Activated B cell treated with CpG ODN at 0.5 μM for 24 hours (primary cell): ENCODE data around the gene CC2D2A. TPM values are rescaled to one million over a fixed set of nuclear protein-coding genes. Genes with fewer than 3 reads are reported as not detected.

ENCODE experiments used
- ATAC-seq: fragments of 200-7000 bp; cut with Tn5 transposase; one replicate; pipeline ENCODE4 v1.10.0; 2021; ENCODE audit warnings: low read depth, mild to moderate bottlenecking, moderate library complexity
- CTCF ChIA-PET: fragments of 350-600 bp; sonication (Branson Sonifier 250); formaldehyde crosslinking; loops from one replicate; lab custom pipeline; 2021; ENCODE audit warnings: antibody characterized with exemption; lab: Charles Lee
- POLR2A ChIA-PET: fragments of 350-600 bp; sonication (Branson Sonifier 250); formaldehyde crosslinking; loops from one replicate; lab custom pipeline; 2021; ENCODE audit warnings: antibody characterized with exemption; lab: Charles Lee
- DNase-seq: peaks from one replicate; pipeline ENCODE4 v3.0.0; 2022
- H3K27ac Mint-ChIP-seq: one replicate; pipeline ENCODE4 v1.8.0; 2020; ENCODE audit warnings: mixed read lengths
- H3K27me3 Mint-ChIP-seq: one replicate; pipeline ENCODE4 v1.8.0; 2021; ENCODE audit warnings: mixed read lengths
- H3K36me3 Mint-ChIP-seq: one replicate; pipeline ENCODE4 v1.8.0; 2021; ENCODE audit warnings: low read depth, mixed read lengths
- H3K4me1 Mint-ChIP-seq: one replicate; pipeline ENCODE4 v1.8.0; 2021; ENCODE audit warnings: mixed read lengths
- H3K4me3 Mint-ChIP-seq: one replicate; pipeline ENCODE4 v1.8.0; 2020; ENCODE audit warnings: mild to moderate bottlenecking, mixed read lengths
- H3K9me3 Mint-ChIP-seq: one replicate; pipeline ENCODE4 v1.8.0; 2020; ENCODE audit warnings: mixed read lengths
- intact Hi-C: fragments of 100-400 bp; cut with micrococcal nuclease; formaldehyde crosslinking; loops from one replicate; pipeline ENCODE4 v1.15.1; 2024
- total RNA-seq: library from RNA; stranded (reverse); gene quantifications from 2 replicates; pipeline ENCODE4 v1.2.3, GENCODE V29; 2022
- TF ChIP-seq, protein P1 (sequence below): fragments of 200-600 bp; IDR thresholded peaks from one replicate; pipeline ENCODE4 v1.8.0; 2022; ENCODE audit warnings: antibody characterized with exemption, mild to moderate bottlenecking

CC2D2A gene
- total RNA-seq, 1 donor from 2014 or later: not detected

DNA sequence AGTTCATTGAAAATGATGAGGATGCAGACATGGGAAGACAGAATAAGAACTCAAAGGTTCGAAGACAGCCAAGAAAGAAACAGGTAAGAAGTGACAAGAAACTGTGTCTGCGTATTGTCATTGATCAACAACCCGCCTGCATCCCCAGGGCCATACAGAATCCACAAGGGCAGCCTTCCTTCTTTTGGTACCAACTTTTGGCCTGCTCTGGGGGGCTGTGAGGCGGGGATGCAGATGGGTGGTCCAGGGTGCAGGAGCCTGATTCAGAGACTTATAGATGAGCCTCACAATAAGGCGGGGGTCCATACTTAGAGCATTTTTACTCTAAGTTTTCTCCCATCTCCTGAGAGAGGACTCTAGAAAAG, 9.0 kb downstream of the CC2D2A start:
- DNase-seq: no peak
- intact Hi-C loops: loop anchor here (1.0 kb wide), 1 partner anchor 172 kb away; no protein-coding TSS in a partner anchor
- no peaks in the 10 kb centered on the region for H3K9me3 Mint-ChIP-seq
- no peaks in the 10 kb centered on the region for H3K4me1 Mint-ChIP-seq
- no peak for ATAC-seq
- no peak overlapping the region for H3K4me3 Mint-ChIP-seq
- TF ChIP-seq, protein P1, sequence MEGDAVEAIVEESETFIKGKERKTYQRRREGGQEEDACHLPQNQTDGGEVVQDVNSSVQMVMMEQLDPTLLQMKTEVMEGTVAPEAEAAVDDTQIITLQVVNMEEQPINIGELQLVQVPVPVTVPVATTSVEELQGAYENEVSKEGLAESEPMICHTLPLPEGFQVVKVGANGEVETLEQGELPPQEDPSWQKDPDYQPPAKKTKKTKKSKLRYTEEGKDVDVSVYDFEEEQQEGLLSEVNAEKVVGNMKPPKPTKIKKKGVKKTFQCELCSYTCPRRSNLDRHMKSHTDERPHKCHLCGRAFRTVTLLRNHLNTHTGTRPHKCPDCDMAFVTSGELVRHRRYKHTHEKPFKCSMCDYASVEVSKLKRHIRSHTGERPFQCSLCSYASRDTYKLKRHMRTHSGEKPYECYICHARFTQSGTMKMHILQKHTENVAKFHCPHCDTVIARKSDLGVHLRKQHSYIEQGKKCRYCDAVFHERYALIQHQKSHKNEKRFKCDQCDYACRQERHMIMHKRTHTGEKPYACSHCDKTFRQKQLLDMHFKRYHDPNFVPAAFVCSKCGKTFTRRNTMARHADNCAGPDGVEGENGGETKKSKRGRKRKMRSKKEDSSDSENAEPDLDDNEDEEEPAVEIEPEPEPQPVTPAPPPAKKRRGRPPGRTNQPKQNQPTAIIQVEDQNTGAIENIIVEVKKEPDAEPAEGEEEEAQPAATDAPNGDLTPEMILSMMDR: no peak
- H3K27ac Mint-ChIP-seq: no peak overlapping the region
- CTCF ChIA-PET: interaction anchor here (0.8 kb wide), 1 partner anchor 477 kb away, joined by 3 read pairs; no protein-coding TSS in a partner anchor
- POLR2A ChIA-PET: no interaction called here
- H3K27me3 Mint-ChIP-seq: no peaks in the 10 kb centered on the region
- H3K36me3 Mint-ChIP-seq: no peaks in the 10 kb centered on the region

- CTCF ChIA-PET: interaction anchor here (0.8 kb wide), 1 partner anchor 476 kb away, joined by 3 read pairs; no protein-coding TSS in a partner anchor
- Mint-ChIP-seq H3K27me3 (no peaks in the 10 kb centered on the region), H3K36me3 (no peaks in the 10 kb centered on the region), H3K9me3 (no peaks in the 10 kb centered on the region), H3K27ac (no peak overlapping the region), H3K4me1 (no peaks in the 10 kb centered on the region), H3K4me3 (no peak overlapping the region)
- no peak for DNase-seq
- intact Hi-C loops: loop anchor here (1.0 kb wide), 1 partner anchor 171 kb away; no protein-coding TSS in a partner anchor
- TF ChIP-seq, protein P1: no peak
- POLR2A ChIA-PET: no interaction called here
- no peak for ATAC-seq
Measured at GRCh38 chr4:15479089-15479912, 9.6 kb downstream of the CC2D2A start.

- Mint-ChIP-seq H3K27ac (no peak overlapping the region), H3K4me3 (no peak overlapping the region), H3K27me3 (no peaks in the 10 kb centered on the region), H3K4me1 (no peaks in the 10 kb centered on the region), H3K36me3 (no peaks in the 10 kb centered on the region), H3K9me3 (no peaks in the 10 kb centered on the region)
- ATAC-seq (no peak), DNase-seq (no peak)
- TF ChIP-seq, protein P1: no peak
- ChIA-PET CTCF (no interaction called here), POLR2A (no interaction called here)
- intact Hi-C loops: loop anchor here (1.0 kb wide), 1 partner anchor 170 kb away; no protein-coding TSS in a partner anchor
Measured at GRCh38 chr4:15479913-15480185, 10.2 kb downstream of the CC2D2A start.

DNA sequence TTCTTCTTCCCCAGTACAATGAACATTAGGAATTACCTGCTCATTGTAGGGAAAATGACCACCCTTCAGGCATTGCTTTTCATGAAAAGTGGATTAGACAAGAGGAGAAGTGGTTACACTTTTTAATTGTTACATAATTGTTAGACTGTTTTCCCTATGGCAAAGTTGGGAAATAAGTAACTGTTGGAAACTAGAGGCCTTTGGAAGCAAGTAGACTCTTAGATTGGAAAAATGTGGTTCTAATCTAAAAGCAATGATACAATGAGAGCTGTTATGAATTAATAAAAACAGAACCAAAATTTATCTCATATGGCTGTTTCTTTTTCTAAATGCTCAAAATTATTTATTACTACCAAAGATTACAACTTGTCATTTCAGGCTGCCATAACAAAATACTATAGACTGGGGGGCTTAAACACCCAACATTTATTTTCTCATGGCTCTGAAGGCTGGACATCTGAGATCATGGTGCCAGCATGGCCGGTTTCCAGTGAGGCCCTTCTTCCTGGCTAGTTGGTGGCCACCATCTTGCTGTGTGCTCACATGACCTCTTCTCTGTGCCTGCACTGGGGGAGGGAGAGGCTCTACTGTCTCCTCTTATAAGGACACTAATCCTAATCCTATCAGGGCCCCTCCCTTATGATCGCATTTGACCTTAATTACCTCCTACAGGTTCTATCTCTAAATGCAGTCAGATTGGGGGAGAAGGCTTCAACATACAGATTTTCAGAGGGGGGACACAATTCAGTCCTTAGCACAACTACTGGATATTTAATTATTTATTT, 12.5 kb downstream of the CC2D2A start:
- peaks cover 10% of the 10 kb centered on the region for H3K9me3 Mint-ChIP-seq
- H3K4me1 Mint-ChIP-seq: no peaks in the 10 kb centered on the region
- no peak for ATAC-seq

More for the DNA sequence above, 12.5 kb downstream of the CC2D2A start:
- intact Hi-C loops: no loop called here
- Mint-ChIP-seq H3K27me3 (no peaks in the 10 kb centered on the region), H3K27ac (no peak overlapping the region), H3K4me3 (no peak overlapping the region), H3K36me3 (no peaks in the 10 kb centered on the region)
- POLR2A ChIA-PET: no interaction called here
- DNase-seq: no peak
- CTCF ChIA-PET: no interaction called here
- TF ChIP-seq, protein P1: no peak
